ENCODE measurements around the gene PLAC9.
A peak's percentile ranks its signal among the peaks of the same experiment; 100 is the strongest.

PLAC9 gene

DNA sequence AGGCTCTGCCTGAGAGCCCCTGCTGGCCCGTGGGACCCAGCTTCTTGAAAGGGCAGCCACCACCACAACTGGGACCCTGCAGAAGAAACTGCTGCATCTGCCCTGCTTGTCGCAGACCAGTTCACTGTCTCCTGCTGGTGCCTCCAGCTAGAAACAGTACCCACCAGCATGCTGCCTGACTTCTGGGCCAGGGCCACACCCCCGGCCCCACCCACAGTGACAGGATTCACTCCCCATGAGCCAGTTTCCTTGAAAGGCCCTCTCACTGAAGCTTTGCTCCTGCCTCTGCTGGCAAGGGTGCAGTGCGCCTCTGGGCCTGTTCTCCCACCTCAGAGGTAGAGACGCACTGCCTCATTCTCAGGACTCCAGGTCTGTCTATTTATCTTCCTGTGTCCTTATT is 40.4 kb downstream of the PLAC9 start:
- peaks cover 86% of the 10 kb centered on the region for H3K4me1 Mint-ChIP-seq (ENCODE audit: low read depth)
- no peaks in the 10 kb centered on the region for H3K27me3 Mint-ChIP-seq
- intact Hi-C loops (cut with micrococcal nuclease), result no loop called here
- H3K36me3 Mint-ChIP-seq (ENCODE audit: low read depth), result peaks cover 94% of the 10 kb centered on the region
- H3K4me3 Mint-ChIP-seq, result no peak overlapping the region
- no peak overlapping the region for H3K27ac Mint-ChIP-seq
- no peaks in the 10 kb centered on the region for H3K9me3 Mint-ChIP-seq

GRCh38 chr10:80173466-80173865 is 40.9 kb downstream of the PLAC9 start:
- intact Hi-C loops (cut with micrococcal nuclease), result no loop called here
- H3K36me3 Mint-ChIP-seq (ENCODE audit: low read depth), result peaks cover 94% of the 10 kb centered on the region
- H3K4me1 Mint-ChIP-seq (ENCODE audit: low read depth), result peaks cover 86% of the 10 kb centered on the region
- H3K9me3 Mint-ChIP-seq, result no peaks in the 10 kb centered on the region
- H3K27me3 Mint-ChIP-seq, result no peaks in the 10 kb centered on the region
- no peak overlapping the region for H3K27ac Mint-ChIP-seq
- H3K4me3 Mint-ChIP-seq, result no peak overlapping the region

- no peak overlapping the region for H3K4me3 Mint-ChIP-seq
- no peaks in the 10 kb centered on the region for H3K27me3 Mint-ChIP-seq
- H3K27ac Mint-ChIP-seq, result no peak overlapping the region
- no peaks in the 10 kb centered on the region for H3K9me3 Mint-ChIP-seq
- peaks cover 86% of the 10 kb centered on the region for H3K4me1 Mint-ChIP-seq (ENCODE audit: low read depth)
- peaks cover 94% of the 10 kb centered on the region for H3K36me3 Mint-ChIP-seq (ENCODE audit: low read depth)
- intact Hi-C loops (cut with micrococcal nuclease), result no loop called here
These were observed 42.3 kb downstream of the PLAC9 start for GRCh38 chr10:80174641-80175395.

DNA sequence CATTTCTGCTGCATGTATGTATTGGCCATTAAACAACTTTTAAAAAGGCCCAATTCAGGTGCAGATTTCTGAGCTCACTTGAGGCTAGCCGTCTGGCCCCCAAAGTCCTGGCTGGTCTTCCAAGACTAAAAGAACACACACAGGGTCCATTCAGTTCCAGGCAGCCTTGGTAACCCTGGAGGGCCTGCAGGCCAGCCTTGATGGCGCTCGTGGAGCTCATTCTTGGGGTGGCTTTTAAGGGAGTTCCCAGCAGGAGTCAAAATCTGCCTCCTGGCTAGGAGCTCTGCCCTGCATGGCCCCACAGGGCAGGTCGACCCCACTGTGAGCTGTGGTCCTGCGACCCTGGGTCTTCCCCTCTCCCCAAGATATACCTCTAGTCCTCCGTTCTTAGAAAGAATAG is 44.0 kb downstream of the PLAC9 start:
- H3K27me3 Mint-ChIP-seq, result no peaks in the 10 kb centered on the region
- H3K4me3 Mint-ChIP-seq, result no peak overlapping the region
- peaks cover 72% of the 10 kb centered on the region for H3K4me1 Mint-ChIP-seq (ENCODE audit: low read depth)
- H3K9me3 Mint-ChIP-seq, result no peaks in the 10 kb centered on the region
- H3K36me3 Mint-ChIP-seq (ENCODE audit: low read depth), result peaks cover 91% of the 10 kb centered on the region
- peak overlapping the region; percentile 9 for H3K27ac Mint-ChIP-seq
- intact Hi-C loops (cut with micrococcal nuclease), result no loop called here

DNA sequence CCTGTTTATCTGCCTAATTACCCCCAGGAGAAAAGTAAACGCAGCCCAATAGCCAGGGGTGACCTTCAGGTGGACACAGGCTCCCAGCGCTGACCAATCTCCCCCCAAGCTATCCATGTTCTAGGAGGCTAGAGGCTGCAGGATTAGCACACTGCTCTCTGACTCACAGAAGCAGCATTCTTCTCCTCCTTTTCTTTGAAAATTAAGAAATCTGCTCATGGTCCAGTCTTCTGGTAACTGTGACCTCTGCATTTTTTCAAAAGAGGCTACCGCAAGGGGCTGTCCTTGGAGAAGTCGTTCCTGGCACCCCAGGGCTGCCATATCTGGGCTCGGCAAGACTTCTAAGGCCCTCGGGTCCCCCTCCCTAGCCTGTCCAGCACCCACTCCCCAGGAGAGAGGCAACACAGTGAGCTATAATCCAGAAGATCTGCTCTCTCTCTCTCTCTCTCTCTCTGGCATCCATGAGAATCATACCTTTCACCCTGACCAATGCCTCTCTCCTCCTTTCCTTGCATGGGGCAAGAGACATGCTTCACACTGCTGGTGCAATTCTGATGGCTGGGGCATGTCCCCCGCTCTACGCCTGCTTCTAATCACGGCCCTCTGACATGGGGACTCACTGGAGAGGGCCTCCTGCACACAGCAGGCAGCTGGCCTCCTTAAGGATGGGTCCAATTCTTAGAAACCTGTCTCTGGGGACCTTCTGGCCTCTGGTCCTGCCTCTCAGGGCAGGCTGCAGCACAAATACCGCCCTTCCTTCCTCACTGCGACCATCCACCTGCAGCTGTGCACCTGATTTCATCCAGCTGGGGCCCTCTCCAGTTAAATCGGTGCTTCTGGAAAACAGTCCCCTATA is 45.5 kb downstream of the PLAC9 start:
- Mint-ChIP-seq H3K4me3 (no peak overlapping the region), H3K27ac (peak overlapping the region; percentile 45), H3K4me1 (ENCODE audit: low read depth) (peaks cover 68% of the 10 kb centered on the region), H3K9me3 (no peaks in the 10 kb centered on the region), H3K36me3 (ENCODE audit: low read depth) (peaks cover 87% of the 10 kb centered on the region), H3K27me3 (no peaks in the 10 kb centered on the region)
- intact Hi-C loops (cut with micrococcal nuclease), result no loop called here

DNA sequence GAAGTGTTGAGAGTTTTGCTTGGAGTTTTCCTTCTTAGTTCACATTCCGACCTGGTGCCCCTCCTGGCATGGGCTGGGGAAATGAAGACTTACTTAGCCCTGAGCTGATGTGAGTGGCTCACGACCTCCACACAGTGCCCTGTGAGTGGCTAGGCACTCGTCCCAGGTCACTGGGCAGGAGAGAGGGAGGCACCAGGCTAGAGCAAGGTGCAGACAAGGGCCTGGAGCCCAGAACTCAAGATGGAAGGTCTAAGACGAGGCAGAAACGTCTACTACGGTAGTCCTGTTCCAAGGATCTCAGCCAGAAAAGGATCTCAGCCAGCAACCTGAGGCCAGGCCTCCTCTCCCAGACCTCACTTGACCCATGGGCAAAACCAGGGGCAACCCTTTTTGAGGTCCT is 50.5 kb downstream of the PLAC9 start:
- Mint-ChIP-seq H3K9me3 (no peaks in the 10 kb centered on the region), H3K27ac (peak overlapping the region; percentile 47), H3K27me3 (no peaks in the 10 kb centered on the region), H3K36me3 (ENCODE audit: low read depth) (peaks cover 73% of the 10 kb centered on the region), H3K4me1 (ENCODE audit: low read depth) (peaks cover 80% of the 10 kb centered on the region), H3K4me3 (no peak overlapping the region)
- intact Hi-C loops (cut with micrococcal nuclease), result no loop called here

- Mint-ChIP-seq H3K4me1 (ENCODE audit: low read depth) (peaks cover 80% of the 10 kb centered on the region), H3K27me3 (no peaks in the 10 kb centered on the region), H3K4me3 (no peak overlapping the region), H3K9me3 (no peaks in the 10 kb centered on the region), H3K27ac (peak overlapping the region; percentile 47), H3K36me3 (ENCODE audit: low read depth) (peaks cover 69% of the 10 kb centered on the region)
- intact Hi-C loops (cut with micrococcal nuclease), result no loop called here
These were observed 50.9 kb downstream of the PLAC9 start for GRCh38 chr10:80183436-80183835.

GRCh38 chr10:80184291-80184690 is 51.8 kb downstream of the PLAC9 start:
- intact Hi-C loops (cut with micrococcal nuclease), result no loop called here
- Mint-ChIP-seq H3K36me3 (ENCODE audit: low read depth) (peaks cover 60% of the 10 kb centered on the region), H3K27ac (no peak overlapping the region), H3K4me1 (ENCODE audit: low read depth) (peaks cover 80% of the 10 kb centered on the region), H3K9me3 (no peaks in the 10 kb centered on the region), H3K4me3 (no peak overlapping the region), H3K27me3 (no peaks in the 10 kb centered on the region)

GRCh38 chr10:80185578-80186299 is 53.2 kb downstream of the PLAC9 start:
- Mint-ChIP-seq H3K4me3 (no peak overlapping the region), H3K36me3 (ENCODE audit: low read depth) (peaks cover 48% of the 10 kb centered on the region), H3K27ac (peak overlapping the region; percentile 78), H3K4me1 (ENCODE audit: low read depth) (peaks cover 84% of the 10 kb centered on the region), H3K27me3 (no peaks in the 10 kb centered on the region), H3K9me3 (no peaks in the 10 kb centered on the region)
- intact Hi-C loops (cut with micrococcal nuclease), result loop anchor here (2.0 kb wide), 1 partner anchor 17 kb away; no protein-coding TSS in a partner anchor

DNA sequence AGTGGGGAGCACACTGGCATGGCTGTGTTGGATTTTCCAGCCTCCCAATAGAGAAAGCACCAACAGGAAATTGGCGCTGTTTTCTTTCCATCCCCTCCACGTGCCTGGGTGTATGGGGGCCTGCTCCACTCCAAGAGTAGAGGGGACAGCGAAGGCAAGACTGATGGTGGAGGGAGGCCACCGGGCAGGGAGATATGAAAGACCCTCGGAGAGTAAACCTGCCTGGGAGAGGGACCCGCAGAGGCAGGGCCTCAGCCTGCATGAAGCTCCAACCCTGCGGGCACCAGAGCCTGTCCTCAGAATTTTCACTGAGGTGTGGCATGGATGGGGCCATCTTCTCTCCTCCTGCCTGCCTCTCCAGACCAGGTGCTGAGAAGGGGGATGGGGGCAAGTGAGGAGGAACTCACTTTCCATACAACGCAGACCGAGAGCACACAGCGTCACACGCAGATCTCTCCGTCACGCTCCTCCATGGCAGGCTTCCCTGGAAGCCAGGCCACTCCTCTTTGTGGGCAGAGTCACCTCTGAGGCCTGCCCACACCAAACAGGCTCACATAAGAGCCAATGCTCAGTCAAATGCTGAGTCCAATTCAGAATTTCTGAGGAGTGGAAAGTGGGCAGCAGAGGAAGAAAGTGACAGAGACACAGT is 54.0 kb downstream of the PLAC9 start:
- no peak overlapping the region for H3K4me3 Mint-ChIP-seq
- peak overlapping the region; percentile 78 for H3K27ac Mint-ChIP-seq
- intact Hi-C loops (cut with micrococcal nuclease), result loop anchor here (2.0 kb wide), 1 partner anchor 16 kb away; no protein-coding TSS in a partner anchor

GRCh38 chr10:80187060-80187459 is 54.5 kb downstream of the PLAC9 start:
- Mint-ChIP-seq H3K27me3 (no peaks in the 10 kb centered on the region), H3K27ac (peak overlapping the region; percentile 78), H3K9me3 (no peaks in the 10 kb centered on the region), H3K4me3 (peak overlapping the region; percentile 33), H3K4me1 (ENCODE audit: low read depth) (peaks cover 85% of the 10 kb centered on the region), H3K36me3 (ENCODE audit: low read depth) (peaks cover 46% of the 10 kb centered on the region)
- intact Hi-C loops (cut with micrococcal nuclease), result loop anchor here (2.0 kb wide), 1 partner anchor 16 kb away; no protein-coding TSS in a partner anchor

More for the DNA sequence above, 54.0 kb downstream of the PLAC9 start:
- Mint-ChIP-seq H3K4me1 (ENCODE audit: low read depth) (peaks cover 84% of the 10 kb centered on the region), H3K9me3 (no peaks in the 10 kb centered on the region), H3K36me3 (ENCODE audit: low read depth) (peaks cover 45% of the 10 kb centered on the region), H3K27me3 (no peaks in the 10 kb centered on the region)

- Mint-ChIP-seq H3K27ac (peak overlapping the region; percentile 78), H3K36me3 (ENCODE audit: low read depth) (peaks cover 49% of the 10 kb centered on the region), H3K4me1 (ENCODE audit: low read depth) (peaks cover 88% of the 10 kb centered on the region), H3K27me3 (no peaks in the 10 kb centered on the region), H3K4me3 (peak overlapping the region; percentile 33), H3K9me3 (no peaks in the 10 kb centered on the region)
- intact Hi-C loops (cut with micrococcal nuclease), result loop anchor here (2.0 kb wide), 1 partner anchor 15 kb away; no protein-coding TSS in a partner anchor
These were observed 55.2 kb downstream of the PLAC9 start for GRCh38 chr10:80187465-80188409.

Measured in dendritic cell treated with granulocyte-macrophage colony-stimulating factor and Interleukin-4, amounts not matched to agents 40 ng/mL and 50 ng/mL, for 4 days (primary cell).